EH (cell line): ENCODE measurements around the gene TMEM119.
"Not testable (repeated sequence)": the region's sequence is repeated elsewhere in the genome, so short reads cannot be mapped to it uniquely, and the experiment has no call there.

Source experiments
- DNase-seq: peaks from one replicate; pipeline ENCODE4 v3.0.0-alpha.2; 2015; ENCODE audit warnings: low read depth

Gene TMEM119

GRCh38 chr12:108582978-108583770 is 14.7 kb downstream of the TMEM119 start:
- no peak for DNase-seq

DNA sequence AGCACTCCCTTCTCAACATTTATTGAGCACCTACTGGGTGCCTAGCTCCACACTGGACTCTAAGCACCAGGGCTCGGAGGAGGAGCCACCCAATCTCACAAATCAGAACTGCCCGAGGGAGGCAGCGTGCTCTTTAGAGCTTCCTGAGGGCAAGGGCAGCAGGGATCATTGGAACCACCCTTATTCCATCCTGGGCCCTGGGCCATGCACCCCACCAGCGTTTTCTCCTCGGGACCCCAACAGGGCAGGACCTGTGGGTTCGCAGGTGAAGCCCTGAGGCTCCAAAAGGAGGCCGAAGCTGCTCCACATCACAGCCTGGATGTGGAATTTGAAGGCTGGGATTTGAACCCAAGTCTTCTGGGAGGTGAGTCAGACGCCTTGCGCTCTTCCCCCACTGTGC is 15.4 kb downstream of the TMEM119 start:
- DNase-seq: no peak

DNA sequence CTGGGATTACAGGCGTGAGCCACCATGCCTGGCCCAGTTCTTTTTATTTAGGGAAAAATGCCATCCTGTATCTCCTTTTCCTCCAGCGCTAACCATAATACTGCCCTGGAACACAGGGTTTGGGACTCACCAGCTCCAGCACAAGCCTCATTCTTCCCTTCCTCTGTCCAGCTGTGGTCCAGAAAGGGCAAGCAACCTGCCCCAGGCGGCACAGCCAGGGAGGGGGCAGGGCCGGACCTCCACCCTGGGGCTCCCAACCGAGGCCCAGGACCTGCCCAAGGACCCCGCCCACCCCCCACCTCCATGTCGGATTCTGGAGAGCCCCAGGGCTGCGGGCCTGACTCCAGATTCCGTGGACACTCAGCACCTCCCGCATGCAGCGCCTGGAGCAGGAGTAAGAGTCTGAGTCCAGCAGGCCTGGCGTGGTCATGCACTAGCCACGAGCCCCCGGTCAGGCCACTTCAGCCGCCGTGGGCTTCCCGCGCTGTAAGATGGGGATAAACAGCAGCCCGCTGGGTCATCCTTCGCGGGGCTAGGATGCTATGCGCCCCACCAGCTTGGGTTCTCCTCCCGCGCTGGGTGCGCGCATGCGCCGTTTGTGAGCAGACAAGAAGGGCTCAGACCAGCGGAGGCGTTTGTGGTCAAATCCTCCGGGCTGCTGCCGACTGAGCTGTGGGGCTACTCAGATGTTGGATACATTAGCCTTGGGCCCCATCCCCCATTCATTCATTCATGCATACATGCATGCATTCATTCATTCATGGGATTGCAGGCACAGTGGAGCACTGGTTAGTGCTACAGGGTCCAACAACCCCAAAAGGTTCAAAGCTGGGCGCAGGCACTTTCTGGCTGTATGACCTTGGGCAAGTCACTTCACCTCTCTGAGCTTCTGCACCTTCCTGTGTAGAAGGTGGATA is 16.3 kb downstream of the TMEM119 start:
- no peak for DNase-seq

DNA sequence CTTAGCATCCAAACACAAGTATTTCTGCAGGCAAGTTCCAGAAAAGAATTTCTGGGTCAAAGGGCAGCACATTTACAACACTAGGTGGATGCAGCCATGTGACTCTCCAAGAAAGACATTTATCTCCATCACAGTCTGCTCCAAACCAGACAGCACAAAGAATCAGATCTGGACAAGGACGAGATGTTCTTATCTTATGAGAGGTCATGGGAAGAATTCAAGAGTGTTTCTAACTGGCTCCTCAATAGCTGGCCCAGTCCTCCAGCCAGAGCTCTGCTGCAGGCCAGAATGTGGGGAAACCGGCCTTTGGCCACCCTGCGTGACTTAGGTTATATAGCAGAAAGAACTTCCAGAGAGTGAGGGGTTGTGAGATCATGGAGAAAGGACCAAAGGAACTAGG is 17.4 kb downstream of the TMEM119 start:
- peak; percentile 32 for DNase-seq

DNA sequence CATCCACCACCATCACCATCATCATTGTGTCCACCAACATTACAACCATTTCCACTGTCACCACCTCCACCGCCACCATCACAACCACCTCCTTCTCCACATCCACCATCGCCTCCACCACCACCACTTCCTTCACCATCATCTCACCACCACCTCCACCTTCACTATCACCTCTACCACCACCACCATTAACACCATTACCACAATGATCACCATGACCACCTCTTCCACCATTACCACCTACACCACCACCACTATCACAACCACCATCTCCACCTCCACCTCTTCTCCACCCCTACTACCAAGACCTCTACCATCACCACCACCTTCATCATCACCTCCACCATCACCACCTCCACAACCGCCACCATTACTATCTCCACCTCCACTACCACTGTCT is 19.1 kb downstream of the TMEM119 start:
- DNase-seq: no peak

DNA sequence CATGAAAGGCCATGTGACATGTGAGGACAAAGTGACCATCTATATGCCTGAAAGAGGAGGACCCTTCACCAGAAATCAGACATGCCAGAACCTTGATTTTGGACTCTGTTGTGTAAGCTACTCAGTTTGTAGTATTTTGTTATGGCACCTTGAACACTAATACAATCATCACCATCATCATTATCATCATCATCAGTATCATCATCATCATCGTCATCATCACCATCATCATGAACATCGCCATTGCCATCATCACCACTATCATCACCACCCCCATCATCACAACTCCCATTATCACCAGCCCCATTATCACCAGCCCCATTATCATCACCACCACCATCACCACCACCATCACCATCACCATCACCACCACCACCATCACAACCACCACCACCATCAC is 19.6 kb downstream of the TMEM119 start:
- no peak for DNase-seq

DNA sequence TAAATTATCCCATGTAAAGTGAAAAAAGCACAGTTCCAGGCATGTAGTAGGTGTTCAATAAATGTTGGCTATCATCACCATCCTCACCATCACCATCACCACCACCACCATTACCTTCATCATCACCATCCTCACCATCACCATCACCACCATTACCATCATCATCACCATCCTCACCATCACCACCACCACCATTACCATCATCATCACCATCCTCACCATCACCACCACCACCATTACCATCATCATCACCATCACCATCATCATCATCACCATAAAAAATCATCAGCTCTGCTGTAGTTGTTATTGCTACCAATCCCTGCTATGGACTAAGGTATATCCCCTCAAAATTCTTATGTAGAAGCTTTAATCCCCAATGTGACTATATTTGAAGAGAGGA is 20.4 kb downstream of the TMEM119 start:
- no peak for DNase-seq

DNA sequence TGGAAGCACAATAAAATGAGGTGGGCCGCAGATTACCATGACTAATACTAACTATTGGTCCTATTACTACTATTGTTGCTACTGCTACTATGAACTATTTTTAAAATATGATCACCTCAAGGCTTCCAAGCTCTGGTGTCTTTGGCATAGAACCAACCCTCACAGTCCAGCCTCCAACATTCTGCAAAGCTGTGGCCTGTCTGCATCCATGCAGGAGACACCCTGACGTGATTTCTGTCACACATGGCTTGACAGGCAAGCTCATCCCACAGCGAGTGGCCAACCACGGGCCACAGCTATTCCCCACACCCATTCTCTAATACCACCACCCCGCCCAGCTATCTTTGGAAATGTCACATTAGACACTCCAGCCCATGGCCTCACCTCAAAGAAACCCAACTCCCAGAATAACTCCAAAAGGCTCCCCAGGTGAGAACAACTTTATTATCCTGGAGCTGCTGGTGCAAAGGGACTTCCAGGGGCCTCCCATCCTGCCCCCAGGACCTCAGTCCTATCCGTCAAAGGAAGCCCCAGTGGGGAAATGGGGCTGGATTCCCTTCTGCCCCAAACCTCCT is 21.1 kb downstream of the TMEM119 start:
- peak; percentile 57 for DNase-seq

GRCh38 chr12:108575199-108575912 is 22.5 kb downstream of the TMEM119 start:
- DNase-seq: no peak

DNA sequence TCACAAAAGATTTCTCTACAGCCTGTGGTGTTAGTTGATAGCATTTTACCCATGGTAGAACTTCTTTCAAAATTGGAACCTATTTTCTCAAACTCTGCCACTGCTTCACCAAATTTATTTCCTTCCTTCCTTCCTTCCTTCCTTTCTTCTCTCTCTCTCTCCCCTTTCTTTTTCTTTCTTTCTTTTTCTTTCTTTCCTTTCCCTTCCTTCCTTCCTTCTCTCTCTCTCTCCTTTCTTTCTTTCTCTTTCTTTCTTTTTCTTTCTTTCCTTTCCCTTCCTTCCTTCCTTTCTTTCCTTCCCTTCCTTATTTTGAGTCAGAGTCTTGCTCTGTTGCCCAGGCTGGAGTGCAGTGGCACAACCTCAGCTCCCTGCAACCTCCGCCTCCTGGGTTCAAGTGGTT is 23.6 kb downstream of the TMEM119 start:
- DNase-seq: not testable (repeated sequence)

DNA sequence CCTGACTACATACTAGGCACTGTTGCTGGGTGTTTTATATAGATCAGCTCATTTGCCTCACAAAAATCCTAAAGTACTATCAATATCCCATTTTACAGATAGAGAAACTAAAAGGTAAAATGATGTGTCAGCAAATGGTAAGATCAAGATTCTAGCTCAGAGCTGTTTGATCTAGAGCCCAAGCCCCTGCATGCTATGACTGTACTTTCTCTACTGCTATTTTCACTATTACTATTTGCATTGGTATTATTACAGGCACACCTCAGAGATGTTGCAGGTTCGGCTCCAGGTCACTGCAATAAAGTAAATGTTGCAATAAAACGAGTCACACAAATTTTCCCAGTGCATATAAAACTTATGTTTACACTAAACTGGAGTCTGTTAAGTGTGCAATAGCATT is 24.6 kb downstream of the TMEM119 start:
- DNase-seq: peak; percentile 29

DNA sequence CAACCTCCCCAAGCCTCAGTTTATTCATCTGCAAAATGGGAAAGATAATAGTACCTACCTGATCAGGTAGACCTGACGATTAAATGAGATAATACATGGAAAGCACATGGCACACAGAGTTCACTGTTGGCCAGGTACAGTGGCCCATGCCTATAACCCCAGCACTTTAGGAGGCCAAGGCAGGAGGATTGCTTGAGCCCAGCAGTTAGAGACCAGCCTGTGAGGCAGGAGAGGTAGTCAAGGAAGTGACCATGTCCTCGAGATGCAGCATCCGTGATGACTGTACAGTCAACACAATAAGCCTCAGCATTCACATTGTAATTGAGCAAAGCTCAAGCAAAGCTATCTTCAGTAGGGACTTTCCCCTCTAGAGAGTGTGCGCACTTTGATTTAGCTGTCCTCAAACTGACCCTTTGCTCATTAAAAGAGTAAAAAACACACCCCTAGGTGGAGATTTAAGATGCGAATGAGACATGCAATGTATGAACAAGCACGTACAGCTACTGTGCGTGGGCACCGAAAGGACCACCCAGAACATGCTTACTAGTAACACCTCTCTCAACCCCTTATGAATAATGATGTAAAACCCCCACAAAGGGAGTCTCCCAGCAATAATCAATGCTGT is 25.6 kb downstream of the TMEM119 start:
- no peak for DNase-seq

DNA sequence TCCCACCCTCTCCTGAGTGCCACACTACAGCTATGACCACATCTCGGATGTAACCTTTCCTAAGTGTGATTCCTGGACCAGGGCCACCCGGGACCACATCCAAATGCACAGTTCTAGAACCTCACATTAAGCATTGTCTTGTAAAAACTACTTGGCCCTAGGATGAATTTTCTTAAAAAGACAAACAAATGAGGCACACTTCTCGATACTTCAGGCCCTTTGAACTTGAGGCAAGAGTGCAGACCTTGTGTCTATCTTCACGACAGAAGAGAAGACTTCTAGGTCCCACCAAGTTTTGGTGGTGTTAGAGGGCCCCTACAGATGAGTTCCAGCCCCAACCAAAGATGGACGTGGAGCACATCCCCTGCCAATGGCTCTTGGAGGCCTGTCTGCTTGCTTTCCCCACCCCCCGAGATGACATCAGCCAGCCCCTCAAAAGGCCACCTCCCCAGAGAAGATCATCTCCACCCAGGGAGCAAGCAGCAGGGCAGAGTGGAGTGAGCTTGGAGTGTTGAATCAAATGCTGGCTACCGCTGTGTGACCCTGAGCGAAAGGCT is 26.2 kb downstream of the TMEM119 start:
- DNase-seq: no peak

- DNase-seq: peak; percentile 68
Observed at GRCh38 chr12:108570743-108571608, 26.9 kb downstream of the TMEM119 start.

DNA sequence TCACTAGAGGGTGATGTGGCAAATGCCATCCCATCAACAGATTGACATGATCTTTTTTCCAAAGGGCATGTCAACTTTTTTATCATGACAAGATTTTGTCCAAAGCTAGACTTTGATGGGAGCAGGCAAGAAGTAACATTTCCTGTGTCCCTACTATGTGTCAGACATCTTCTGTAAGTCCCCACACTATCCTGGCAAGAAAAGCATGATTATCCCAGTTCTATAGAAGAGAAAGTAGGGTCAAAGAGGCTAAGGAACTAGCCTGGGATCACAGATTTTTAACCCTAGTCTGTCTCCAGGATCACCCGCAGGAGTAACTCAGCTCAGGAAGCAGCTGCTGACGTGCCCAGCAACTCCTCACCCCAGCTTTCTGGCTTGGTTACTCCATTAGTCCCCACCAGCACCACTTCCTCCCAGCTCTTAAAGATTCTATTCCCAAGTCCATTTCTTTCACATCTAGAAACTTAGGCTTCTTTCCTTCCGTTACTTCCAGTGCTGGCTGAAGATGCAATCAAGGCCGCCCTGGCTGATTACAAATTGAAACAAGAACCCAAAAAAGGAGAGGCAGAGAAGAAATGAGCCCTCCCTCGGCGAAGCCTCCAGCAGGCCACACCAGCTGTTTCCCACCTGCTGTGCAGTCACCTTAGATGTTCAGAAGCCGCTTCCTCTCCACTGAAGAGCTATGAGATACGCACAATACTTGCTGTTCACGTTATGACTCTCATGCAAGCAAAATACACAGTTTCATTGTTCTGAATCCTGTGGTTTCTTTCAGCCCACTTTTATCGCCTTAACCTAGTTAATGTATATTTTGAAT is 29.3 kb downstream of the TMEM119 start:
- no peak for DNase-seq

- DNase-seq: peak; percentile 26
Observed at GRCh38 chr12:108567406-108568337, 30.2 kb downstream of the TMEM119 start.

- DNase-seq: no peak
Observed at GRCh38 chr12:108566452-108566851, 31.4 kb downstream of the TMEM119 start.

DNA sequence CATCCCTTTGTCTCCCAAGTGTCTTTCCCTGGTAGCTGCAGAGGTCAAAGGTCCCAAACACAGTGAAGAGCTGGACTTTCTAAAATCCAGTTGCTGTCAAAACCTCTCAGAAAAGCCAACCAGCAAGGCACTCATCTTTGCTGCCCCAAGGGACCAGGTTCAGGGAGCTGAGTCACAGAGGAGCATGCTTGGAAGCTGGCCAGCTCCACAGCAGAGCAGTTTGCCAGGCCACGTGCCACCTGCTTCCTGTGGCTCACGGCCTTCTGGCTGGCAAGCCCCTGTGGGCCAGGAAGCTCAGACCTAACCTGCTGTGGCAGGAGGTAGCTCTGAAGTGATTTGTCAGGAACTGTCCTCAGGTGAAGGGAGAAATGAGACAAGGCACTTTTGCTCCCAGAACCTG is 31.9 kb downstream of the TMEM119 start:
- peak; percentile 81 for DNase-seq
